ENCODE data around the gene PROSER3.

PROSER3 gene

GRCh38 chr19:35742121-35742724 lies 15.8 kb upstream of the PROSER3 start, which contains the start of gene IGFLR1:
TSS of gene IGFLR1 (minus strand) at chr19:35742452. CDS start at chr19:35741180, 1,272 bp downstream.
- H3K9ac ChIP-seq (ENCODE audit: low read depth, low read length) = no peak within 1 kb of the TSS
- peaks cover 21% of the 10 kb centered on the region for H3K36me3 ChIP-seq (ENCODE audit: control insufficient read depth, insufficient read depth, low read length)

DNA sequence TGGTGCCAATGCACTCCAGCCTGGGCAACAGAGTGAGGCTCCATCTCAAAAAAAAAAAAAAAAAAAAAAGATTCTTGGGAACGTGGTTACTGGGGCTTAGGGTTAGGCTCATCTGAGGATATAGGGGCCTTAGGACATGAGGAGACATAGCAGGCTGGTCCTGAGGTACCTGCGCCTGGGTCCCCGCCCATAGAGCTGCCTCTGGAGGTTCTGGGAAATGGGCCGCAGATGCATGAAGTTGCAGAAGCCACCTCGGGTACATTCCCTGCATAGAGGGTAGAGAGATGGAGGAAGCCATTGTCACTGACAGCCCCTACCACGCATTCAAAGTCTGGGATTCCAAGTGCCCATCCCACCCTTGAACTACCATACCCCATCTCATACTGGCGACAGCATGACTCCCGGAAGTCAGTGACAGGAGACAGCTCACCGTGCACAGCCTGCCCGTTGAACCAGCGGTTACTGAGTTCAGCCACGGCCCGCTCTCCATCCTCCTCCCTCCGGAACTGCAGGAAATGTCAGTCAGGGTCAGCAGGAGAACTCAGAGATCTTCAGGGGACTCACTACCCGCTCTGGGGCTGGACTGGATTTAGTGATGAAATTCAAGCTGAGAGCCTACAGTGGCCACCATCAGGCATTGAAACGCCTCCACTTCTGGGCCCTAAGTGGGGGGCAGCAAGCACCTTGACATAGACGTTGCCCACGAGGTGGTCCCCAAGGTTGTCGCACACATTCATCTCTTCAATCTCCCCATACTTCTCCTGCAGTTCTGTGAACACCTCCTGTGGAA lies 14.1 kb upstream of the PROSER3 start:
- peaks cover 4% of the 10 kb centered on the region for H3K4me1 ChIP-seq (ENCODE audit: control insufficient read depth, insufficient read depth, low read length)
- H3K9ac ChIP-seq (ENCODE audit: low read depth, low read length) = no peak overlapping the region
- H3K4me3 ChIP-seq (ENCODE audit: low read depth, low read length) = peak overlapping the region; percentile 65
- H3K9me3 ChIP-seq (ENCODE audit: control insufficient read depth, insufficient read depth, low read length) = no peaks in the 10 kb centered on the region
- H3K36me3 ChIP-seq (ENCODE audit: control insufficient read depth, insufficient read depth, low read length) = peaks cover 5% of the 10 kb centered on the region
- H3K27me3 ChIP-seq (ENCODE audit: control insufficient read depth, insufficient read depth, low read length) = no peaks in the 10 kb centered on the region

More at GRCh38 chr19:35742121-35742724, 15.8 kb upstream of the PROSER3 start, which contains the start of gene IGFLR1:
- no peaks in the 10 kb centered on the region for H3K9me3 ChIP-seq (ENCODE audit: control insufficient read depth, insufficient read depth, low read length)
- no peaks in the 10 kb centered on the region for H3K27me3 ChIP-seq (ENCODE audit: control insufficient read depth, insufficient read depth, low read length)
- peaks cover 4% of the 10 kb centered on the region for H3K4me1 ChIP-seq (ENCODE audit: control insufficient read depth, insufficient read depth, low read length)
- H3K4me3 ChIP-seq (ENCODE audit: low read depth, low read length) = peak within 1 kb of the TSS; percentile 88

DNA sequence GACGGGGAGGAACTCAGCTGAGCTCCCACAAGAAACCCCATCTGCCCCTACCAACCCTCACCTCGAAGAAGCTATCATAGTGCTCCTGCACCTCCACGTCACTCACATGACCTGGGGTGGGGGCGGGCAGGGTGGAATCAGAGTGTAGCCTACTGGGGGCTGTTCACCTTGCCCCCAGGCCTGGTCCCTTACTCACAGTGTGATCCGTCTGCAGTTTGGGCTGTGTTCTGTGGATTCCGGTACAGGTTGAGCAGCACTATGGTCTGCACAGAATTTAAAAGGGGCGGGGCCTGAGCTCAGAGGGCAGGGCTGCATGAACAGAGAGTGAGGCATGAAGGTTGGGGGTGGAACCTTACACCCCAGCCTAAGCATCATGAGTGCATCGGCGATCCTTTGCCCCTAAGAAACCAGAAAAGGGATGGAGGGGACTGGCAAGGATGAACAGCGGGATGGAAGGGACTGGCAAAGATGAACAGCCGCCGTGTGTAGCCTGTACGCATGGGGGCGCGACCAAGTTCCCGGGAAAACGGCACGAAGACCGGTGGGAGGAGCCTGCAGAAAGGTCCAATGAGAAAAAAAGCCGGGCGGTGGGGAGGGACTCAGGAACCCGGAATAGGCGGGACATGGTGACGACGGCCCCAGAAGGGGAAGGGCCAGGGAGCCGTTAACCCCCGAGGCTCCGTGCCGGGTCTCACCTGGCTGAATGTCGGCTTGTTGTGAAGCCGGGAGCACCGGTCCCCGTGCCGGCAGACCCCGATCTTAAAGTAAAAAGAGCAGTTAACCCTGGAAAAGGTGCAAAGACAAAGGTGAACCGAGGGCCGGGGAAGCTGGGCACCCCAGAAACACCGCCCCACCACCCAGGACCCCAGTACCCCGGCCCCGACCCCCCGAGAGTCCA lies 13.3 kb upstream of the PROSER3 start:
- peak overlapping the region; percentile 66 for H3K9ac ChIP-seq (ENCODE audit: low read depth, low read length)
- peaks cover 4% of the 10 kb centered on the region for H3K4me1 ChIP-seq (ENCODE audit: control insufficient read depth, insufficient read depth, low read length)
- H3K9me3 ChIP-seq (ENCODE audit: control insufficient read depth, insufficient read depth, low read length) = no peaks in the 10 kb centered on the region
- H3K4me3 ChIP-seq (ENCODE audit: low read depth, low read length) = peak overlapping the region; percentile 65
- no peaks in the 10 kb centered on the region for H3K36me3 ChIP-seq (ENCODE audit: control insufficient read depth, insufficient read depth, low read length)
- no peaks in the 10 kb centered on the region for H3K27me3 ChIP-seq (ENCODE audit: control insufficient read depth, insufficient read depth, low read length)

DNA sequence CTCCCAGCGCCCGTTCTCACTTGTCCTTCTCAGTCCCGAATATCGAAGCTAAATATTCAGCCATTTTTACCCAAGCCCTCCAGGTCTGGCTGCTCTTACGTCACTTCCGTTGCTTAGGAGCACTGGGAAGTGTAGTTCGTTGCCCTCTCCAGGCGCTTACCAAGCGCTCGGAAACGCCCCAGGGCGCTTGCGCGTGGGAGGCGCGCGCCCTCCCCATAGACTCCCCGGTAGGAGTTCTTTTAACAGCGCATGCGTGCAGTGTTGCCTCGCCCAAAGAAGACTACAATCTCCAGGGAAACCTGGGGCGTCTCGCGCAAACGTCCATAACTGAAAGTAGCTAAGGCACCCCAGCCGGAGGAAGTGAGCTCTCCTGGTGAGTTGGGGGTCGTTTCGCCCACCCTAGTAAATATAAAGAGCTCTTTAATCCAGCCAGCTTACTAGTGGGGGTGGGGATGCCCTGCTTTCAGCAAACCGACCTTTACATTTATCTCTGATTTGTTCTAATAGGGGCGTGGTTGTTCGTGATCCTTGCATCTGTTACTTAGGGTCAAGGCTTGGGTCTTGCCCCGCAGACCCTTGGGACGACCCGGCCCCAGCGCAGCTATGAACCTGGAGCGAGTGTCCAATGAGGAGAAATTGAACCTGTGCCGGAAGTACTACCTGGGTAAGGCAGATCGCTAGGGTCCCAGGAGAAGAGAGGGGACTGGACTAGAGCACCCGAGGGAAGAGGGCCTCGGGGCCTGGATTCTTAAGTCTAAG lies 12.5 kb upstream of the PROSER3 start, which contains the start of the genes PSENEN and U2AF1L4:
Gene PSENEN (plus strand): TSS at position 324 of the 759 bp plus-strand sequence. CDS start 280 bp downstream, at position 604.
Gene U2AF1L4 (minus strand): TSS at position 91 of the 759 bp plus-strand sequence. CDS start 27 bp downstream, at position 64.
- H3K4me1 ChIP-seq (ENCODE audit: control insufficient read depth, insufficient read depth, low read length) = peaks cover 4% of the 10 kb centered on the region
- H3K27me3 ChIP-seq (ENCODE audit: control insufficient read depth, insufficient read depth, low read length) = no peaks in the 10 kb centered on the region
- H3K9me3 ChIP-seq (ENCODE audit: control insufficient read depth, insufficient read depth, low read length) = no peaks in the 10 kb centered on the region
- no peaks in the 10 kb centered on the region for H3K36me3 ChIP-seq (ENCODE audit: control insufficient read depth, insufficient read depth, low read length)
- peak within 1 kb of the TSS; percentile 66 for H3K9ac ChIP-seq (ENCODE audit: low read depth, low read length)
- peak within 1 kb of the TSS; percentile 86 for H3K4me3 ChIP-seq (ENCODE audit: low read depth, low read length)

- Histone ChIP-seq H3K9ac (ENCODE audit: low read depth, low read length) (peak overlapping the region; percentile 66), H3K4me3 (ENCODE audit: low read depth, low read length) (peak overlapping the region; percentile 86), H3K4me1 (ENCODE audit: control insufficient read depth, insufficient read depth, low read length) (peaks cover 4% of the 10 kb centered on the region), H3K27me3 (ENCODE audit: control insufficient read depth, insufficient read depth, low read length) (no peaks in the 10 kb centered on the region), H3K9me3 (ENCODE audit: control insufficient read depth, insufficient read depth, low read length) (no peaks in the 10 kb centered on the region), H3K36me3 (ENCODE audit: control insufficient read depth, insufficient read depth, low read length) (no peaks in the 10 kb centered on the region)
Observed at GRCh38 chr19:35746087-35746462, 11.9 kb upstream of the PROSER3 start.

GRCh38 chr19:35746531-35746930 lies 11.4 kb upstream of the PROSER3 start:
- Histone ChIP-seq H3K9me3 (ENCODE audit: control insufficient read depth, insufficient read depth, low read length) (no peaks in the 10 kb centered on the region), H3K36me3 (ENCODE audit: control insufficient read depth, insufficient read depth, low read length) (no peaks in the 10 kb centered on the region), H3K9ac (ENCODE audit: low read depth, low read length) (peak overlapping the region; percentile 66), H3K4me1 (ENCODE audit: control insufficient read depth, insufficient read depth, low read length) (peaks cover 4% of the 10 kb centered on the region), H3K27me3 (ENCODE audit: control insufficient read depth, insufficient read depth, low read length) (no peaks in the 10 kb centered on the region), H3K4me3 (ENCODE audit: low read depth, low read length) (peak overlapping the region; percentile 86)

GRCh38 chr19:35748106-35749020 lies 9.6 kb upstream of the PROSER3 start, which contains the start of gene LIN37:
TSS of gene LIN37 (plus strand) at chr19:35748576. CDS start at chr19:35748725, 149 bp downstream.
- peaks cover 4% of the 10 kb centered on the region for H3K4me1 ChIP-seq (ENCODE audit: control insufficient read depth, insufficient read depth, low read length)
- H3K4me3 ChIP-seq (ENCODE audit: low read depth, low read length) = peak within 1 kb of the TSS; percentile 90
- H3K27me3 ChIP-seq (ENCODE audit: control insufficient read depth, insufficient read depth, low read length) = no peaks in the 10 kb centered on the region
- peak within 1 kb of the TSS; percentile 4 for H3K9ac ChIP-seq (ENCODE audit: low read depth, low read length)
- peaks cover 3% of the 10 kb centered on the region for H3K36me3 ChIP-seq (ENCODE audit: control insufficient read depth, insufficient read depth, low read length)
- no peaks in the 10 kb centered on the region for H3K9me3 ChIP-seq (ENCODE audit: control insufficient read depth, insufficient read depth, low read length)

GRCh38 chr19:35750167-35750566 lies 7.8 kb upstream of the PROSER3 start:
- Histone ChIP-seq H3K9ac (ENCODE audit: low read depth, low read length) (no peak overlapping the region), H3K27me3 (ENCODE audit: control insufficient read depth, insufficient read depth, low read length) (peaks cover 3% of the 10 kb centered on the region), H3K4me3 (ENCODE audit: low read depth, low read length) (no peak overlapping the region), H3K9me3 (ENCODE audit: control insufficient read depth, insufficient read depth, low read length) (no peaks in the 10 kb centered on the region), H3K4me1 (ENCODE audit: control insufficient read depth, insufficient read depth, low read length) (peaks cover 4% of the 10 kb centered on the region), H3K36me3 (ENCODE audit: control insufficient read depth, insufficient read depth, low read length) (peaks cover 3% of the 10 kb centered on the region)

- Histone ChIP-seq H3K4me3 (ENCODE audit: low read depth, low read length) (no peak overlapping the region), H3K9me3 (ENCODE audit: control insufficient read depth, insufficient read depth, low read length) (no peaks in the 10 kb centered on the region), H3K4me1 (ENCODE audit: control insufficient read depth, insufficient read depth, low read length) (peaks cover 2% of the 10 kb centered on the region), H3K9ac (ENCODE audit: low read depth, low read length) (no peak overlapping the region), H3K27me3 (ENCODE audit: control insufficient read depth, insufficient read depth, low read length) (peaks cover 12% of the 10 kb centered on the region), H3K36me3 (ENCODE audit: control insufficient read depth, insufficient read depth, low read length) (peaks cover 3% of the 10 kb centered on the region)
Observed at GRCh38 chr19:35751839-35752745, 5.9 kb upstream of the PROSER3 start.

Data from iPS-15b (cell line).